Body of pancreas (tissue), 4 donors: ENCODE results near the gene TBC1D14. TPM values are rescaled to one million over a fixed set of nuclear protein-coding genes. Genes with fewer than 3 reads are reported as not detected.
A peak's percentile ranks its signal among the peaks of the same experiment; 100 is the strongest.

Source experiments
- ATAC-seq: fragments of 150-250 bp; one replicate; pipeline ENCODE4 v1.9.1; 2016
- DNase-seq, 4 donors: peaks; one replicate each; pipeline ENCODE4 v3.0.0-alpha.2; 2019
- H3K27ac ChIP-seq, 4 donors: fragments of 200-600 bp; sonication (generic); 1 replicate in 3 of 4; 2 replicates in 1 of 4; pipeline versions ENCODE4 v1.5.1 to v1.6.1; 2016 to 2019; ENCODE audit warnings: mild to moderate bottlenecking in 1 of 4, mixed read lengths in 1 of 4, moderate library complexity in 1 of 4
- H3K27me3 ChIP-seq, 2 donors: fragments of 200-600 bp; sonication (generic); one replicate each; pipeline ENCODE4 v1.6.0; 2016; ENCODE audit warnings: mild to moderate bottlenecking in 1 of 2
- H3K36me3 ChIP-seq, 2 donors: fragments of 200-600 bp; sonication (generic); replicated peaks in 1 of 2; 2 replicates each; pipeline ENCODE4 v1.5.1; 2016; ENCODE audit warnings: low read depth in 2 of 2; ENCODE audit not compliant: insufficient read depth in 1 of 2
- H3K4me1 ChIP-seq: fragments of 200-600 bp; sonication (generic); one replicate; pipeline ENCODE4 v1.6.0; 2016
- H3K4me3 ChIP-seq, 2 donors: fragments of 200-600 bp; sonication (generic); 1 replicate in 1 of 2; 2 replicates in 1 of 2; pipeline ENCODE4 v1.5.1; 2016 to 2019
- H3K9me3 ChIP-seq, 3 donors: fragments of 200-600 bp; sonication (generic); 1 replicate in 2 of 3; 2 replicates in 1 of 3; pipeline ENCODE4 v1.5.1; 2016
- POLR2A ChIP-seq, 3 donors: fragments of 450-650 bp; IDR thresholded peaks; one replicate each; pipeline ENCODE4 v1.6.1; 2016; ENCODE audit warnings: antibody characterized with exemption in 3 of 3, mild to moderate bottlenecking in 2 of 3
- WGBS, 2 donors: methylation state at CpG; one replicate each; pipeline ENCODE4 v1.1.5; 2017; 5-methylcytosine and 5-hydroxymethylcytosine counted together
- intact Hi-C: fragments of 100-400 bp; cut with DNase I; formaldehyde crosslinking; loops from one replicate; pipeline ENCODE4 v1.15.1; 2023
- total RNA-seq, 2 donors: library from RNA; depleted of rRNA; stranded (reverse); fragments of >200 nt; gene quantifications; one replicate each; pipeline ENCODE4 v1.1.0, GENCODE V29; 2016
- TF ChIP-seq, protein P1 (sequence below), 7 experiments: fragments of 450-650 bp in 4 of 7; fragments of 200-600 bp in 3 of 7; sonication (generic) in 3 of 7; IDR thresholded peaks; one replicate each; pipeline ENCODE4 v1.5.1; 2016 to 2019; ENCODE audit warnings: antibody characterized with exemption in 7 of 7

Gene TBC1D14
- total RNA-seq, 2 donors from 2014 or later, result 10.5 to 20.0 TPM

- H3K27me3 ChIP-seq, result no peaks in the 10 kb centered on the region
- DNase-seq (peak in 1 of 4 donors; percentile 67), ATAC-seq (no peak)
- intact Hi-C loops, result no loop called here
- H3K36me3 ChIP-seq, result no peaks in the 10 kb centered on the region
- 77 to 84% methylated on average over 8 to 20 of the region's 20 CpGs for WGBS, 2 donors
- peaks cover 3% of the 10 kb centered on the region for H3K4me1 ChIP-seq
- H3K9me3 ChIP-seq, result no peaks in the 10 kb centered on the region
- no peak overlapping the region for H3K4me3 ChIP-seq
- TF ChIP-seq, protein P1, sequence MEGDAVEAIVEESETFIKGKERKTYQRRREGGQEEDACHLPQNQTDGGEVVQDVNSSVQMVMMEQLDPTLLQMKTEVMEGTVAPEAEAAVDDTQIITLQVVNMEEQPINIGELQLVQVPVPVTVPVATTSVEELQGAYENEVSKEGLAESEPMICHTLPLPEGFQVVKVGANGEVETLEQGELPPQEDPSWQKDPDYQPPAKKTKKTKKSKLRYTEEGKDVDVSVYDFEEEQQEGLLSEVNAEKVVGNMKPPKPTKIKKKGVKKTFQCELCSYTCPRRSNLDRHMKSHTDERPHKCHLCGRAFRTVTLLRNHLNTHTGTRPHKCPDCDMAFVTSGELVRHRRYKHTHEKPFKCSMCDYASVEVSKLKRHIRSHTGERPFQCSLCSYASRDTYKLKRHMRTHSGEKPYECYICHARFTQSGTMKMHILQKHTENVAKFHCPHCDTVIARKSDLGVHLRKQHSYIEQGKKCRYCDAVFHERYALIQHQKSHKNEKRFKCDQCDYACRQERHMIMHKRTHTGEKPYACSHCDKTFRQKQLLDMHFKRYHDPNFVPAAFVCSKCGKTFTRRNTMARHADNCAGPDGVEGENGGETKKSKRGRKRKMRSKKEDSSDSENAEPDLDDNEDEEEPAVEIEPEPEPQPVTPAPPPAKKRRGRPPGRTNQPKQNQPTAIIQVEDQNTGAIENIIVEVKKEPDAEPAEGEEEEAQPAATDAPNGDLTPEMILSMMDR (IDR thresholded peaks at IDR 0.05), result no peak
- no peak for TF ChIP-seq POLR2A (IDR thresholded peaks at IDR 0.05)
- peak overlapping the region in 1 of 4 donors; percentile 60 for H3K27ac ChIP-seq
Observed at GRCh38 chr4:6938647-6939271, 29.1 kb downstream of the TBC1D14 start.

DNA sequence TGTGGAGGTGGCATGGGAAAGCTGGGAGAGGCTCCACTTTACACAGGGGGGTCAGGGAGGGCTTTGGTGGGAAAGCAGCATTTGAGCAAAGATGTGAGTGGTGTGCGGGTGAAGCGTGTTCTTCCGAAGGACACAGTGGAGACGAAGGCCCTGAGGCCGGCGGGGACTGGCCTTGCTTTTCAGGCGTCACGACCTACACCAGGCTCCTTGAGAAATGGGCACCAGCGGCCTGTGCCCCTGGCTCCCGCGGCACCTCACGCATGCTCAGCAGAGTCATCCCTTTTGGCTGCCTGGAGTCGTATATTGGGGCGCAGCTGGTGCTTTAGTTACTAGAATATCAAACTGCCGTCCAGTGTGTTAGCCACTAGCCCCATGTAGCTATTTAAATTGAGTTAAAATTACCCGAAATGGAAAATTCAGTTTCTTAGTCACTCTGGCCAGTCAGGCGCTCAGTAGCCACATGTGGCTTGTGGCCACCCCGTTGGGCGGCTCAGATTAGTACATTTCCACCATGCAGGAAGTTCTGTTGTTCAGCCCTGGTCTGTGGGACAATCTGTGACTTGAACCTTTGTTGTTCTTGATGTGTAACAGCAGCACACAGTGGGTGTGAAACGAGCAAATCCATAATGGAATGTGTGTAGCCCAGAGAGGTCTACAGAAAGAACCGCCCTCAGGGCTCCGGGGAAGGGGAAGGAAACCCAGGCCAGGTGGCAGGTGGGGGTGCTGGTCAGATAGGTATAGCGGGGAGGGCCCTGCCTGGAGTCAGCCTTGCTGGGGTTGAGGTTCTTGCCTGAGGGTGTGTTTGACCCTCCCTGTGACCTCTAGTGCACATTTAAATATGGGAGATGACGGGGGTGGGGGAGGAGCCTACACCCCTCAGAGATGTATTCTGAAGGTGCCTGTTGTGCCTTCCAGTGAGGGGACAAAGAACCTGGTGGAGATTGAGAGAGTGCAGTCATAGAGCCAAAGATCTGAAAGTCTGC is 30.4 kb downstream of the TBC1D14 start:
- no peak for ATAC-seq
- DNase-seq, result no peak
- Histone ChIP-seq H3K27me3 (no peaks in the 10 kb centered on the region), H3K4me3 (no peak overlapping the region), H3K36me3 (no peaks in the 10 kb centered on the region), H3K27ac (peak overlapping the region in 1 of 4 donors; percentile 19), H3K9me3 (no peaks in the 10 kb centered on the region), H3K4me1 (peaks cover 13% of the 10 kb centered on the region)
- 77% methylated on average over 24 of the region's 24 CpGs for WGBS, 2 donors
- TF ChIP-seq POLR2A (IDR thresholded peaks at IDR 0.05), result no peak
- TF ChIP-seq, protein P1 (IDR thresholded peaks at IDR 0.05), result no peak
- intact Hi-C loops, result no loop called here

GRCh38 chr4:6940744-6941137 is 31.1 kb downstream of the TBC1D14 start:
- Histone ChIP-seq H3K36me3 (no peaks in the 10 kb centered on the region), H3K27ac (peak overlapping the region in 1 of 4 donors; percentile 10), H3K4me3 (no peak overlapping the region), H3K4me1 (peaks cover 14% of the 10 kb centered on the region), H3K9me3 (no peaks in the 10 kb centered on the region), H3K27me3 (no peaks in the 10 kb centered on the region)
- intact Hi-C loops, result no loop called here
- TF ChIP-seq, protein P1 (IDR thresholded peaks at IDR 0.05), result no peak
- no peak for TF ChIP-seq POLR2A (IDR thresholded peaks at IDR 0.05)
- 87 to 89% methylated on average over 11 of the region's 11 CpGs for WGBS, 2 donors
- ATAC-seq, result no peak
- DNase-seq, result no peak

DNA sequence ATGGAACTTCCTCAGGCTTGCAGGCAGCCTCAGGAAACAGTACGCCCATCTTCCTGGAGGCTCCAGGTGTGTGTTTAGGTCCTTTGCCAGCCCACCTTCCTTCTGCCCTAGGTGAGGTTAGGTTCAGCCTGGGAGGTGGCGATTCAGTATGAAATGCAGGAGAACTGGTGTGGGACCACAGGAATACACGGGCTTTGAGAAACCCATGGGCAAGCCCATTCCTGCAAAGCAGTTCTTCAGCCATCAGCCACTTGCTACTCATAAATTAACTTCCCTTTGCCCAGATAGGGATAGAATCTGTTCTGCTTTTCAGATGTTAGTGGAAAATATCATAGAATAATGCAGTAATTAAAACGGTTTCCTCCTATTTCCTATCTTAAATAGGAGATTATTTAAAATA is 32.2 kb downstream of the TBC1D14 start:
- ATAC-seq, result no peak
- H3K4me1 ChIP-seq, result peaks cover 14% of the 10 kb centered on the region
- no peaks in the 10 kb centered on the region for H3K36me3 ChIP-seq
- TF ChIP-seq, protein P1 (IDR thresholded peaks at IDR 0.05), result no peak
- TF ChIP-seq POLR2A (IDR thresholded peaks at IDR 0.05), result no peak
- H3K9me3 ChIP-seq, result no peaks in the 10 kb centered on the region
- intact Hi-C loops, result no loop called here
- peak overlapping the region in 2 of 4 donors; percentile 24 to 76 for H3K27ac ChIP-seq
- no peak overlapping the region for H3K4me3 ChIP-seq
- H3K27me3 ChIP-seq, result no peaks in the 10 kb centered on the region
- DNase-seq, result no peak
- 62 to 76% methylated on average over 4 of the region's 4 CpGs for WGBS, 2 donors
